ENCODE results near the gene IGFBPL1.

The IGFBPL1 gene

GRCh38 chr9:38417003-38417945 lies 7.0 kb downstream of the IGFBPL1 start:
- Histone ChIP-seq H3K4me3 (ENCODE audit: low read depth in 1 of 2, low read length in 2 of 2) (no peak overlapping the region), H3K36me3 (ENCODE audit: insufficient read depth, low read length) (no peaks in the 10 kb centered on the region), H3K27me3 (ENCODE audit: insufficient read depth, low read length, poor library complexity) (no peaks in the 10 kb centered on the region), H3K27ac (ENCODE audit: low read length) (no peak overlapping the region), H3K79me2 (ENCODE audit: insufficient read depth, low read length) (no peaks in the 10 kb centered on the region), H3K9me3 (ENCODE audit: insufficient read depth, low read length, severe bottlenecking) (no peaks in the 10 kb centered on the region), H3K4me2 (ENCODE audit: insufficient read depth, low read length) (no peak overlapping the region), H4K20me1 (ENCODE audit: insufficient read depth, low read length) (no peaks in the 10 kb centered on the region), H3K9ac (ENCODE audit: low read depth, low read length) (no peak overlapping the region), H3K4me1 (ENCODE audit: insufficient read depth, low read length) (no peaks in the 10 kb centered on the region), H2AFZ (ENCODE audit: low read depth, low read length) (no peak overlapping the region)
- peak; percentile 70 for TF ChIP-seq CTCF (IDR thresholded peaks at IDR 0.05; ENCODE audit: borderline replicate concordance, extremely low read depth, low read length, poor library complexity, severe bottlenecking)
- no peak for TF ChIP-seq EZH2 (IDR thresholded peaks at IDR 0.05; ENCODE audit: borderline replicate concordance, low read depth, low read length, severe bottlenecking)
- ATAC-seq (ENCODE audit: insufficient read depth, low read depth) (peak; percentile 66), DNase-seq (peak; percentile 44)

GRCh38 chr9:38416461-38416860 lies 7.8 kb downstream of the IGFBPL1 start:
- H3K79me2 ChIP-seq (ENCODE audit: insufficient read depth, low read length): no peaks in the 10 kb centered on the region
- no peak overlapping the region for H2AFZ ChIP-seq (ENCODE audit: low read depth, low read length)
- no peak for TF ChIP-seq CTCF (IDR thresholded peaks at IDR 0.05; ENCODE audit: borderline replicate concordance, extremely low read depth, low read length, poor library complexity, severe bottlenecking)
- TF ChIP-seq EZH2 (IDR thresholded peaks at IDR 0.05; ENCODE audit: borderline replicate concordance, low read depth, low read length, severe bottlenecking): no peak
- H3K36me3 ChIP-seq (ENCODE audit: insufficient read depth, low read length): no peaks in the 10 kb centered on the region
- no peak for DNase-seq
- no peak overlapping the region for H3K27ac ChIP-seq (ENCODE audit: low read length)
- H3K4me2 ChIP-seq (ENCODE audit: insufficient read depth, low read length): no peak overlapping the region
- ATAC-seq (ENCODE audit: insufficient read depth, low read depth): no peak
- H3K9me3 ChIP-seq (ENCODE audit: insufficient read depth, low read length, severe bottlenecking): no peaks in the 10 kb centered on the region
- H3K4me3 ChIP-seq (ENCODE audit: low read depth in 1 of 2, low read length in 2 of 2): no peak overlapping the region
- H3K4me1 ChIP-seq (ENCODE audit: insufficient read depth, low read length): no peaks in the 10 kb centered on the region
- H4K20me1 ChIP-seq (ENCODE audit: insufficient read depth, low read length): no peaks in the 10 kb centered on the region
- H3K27me3 ChIP-seq (ENCODE audit: insufficient read depth, low read length, poor library complexity): no peaks in the 10 kb centered on the region
- H3K9ac ChIP-seq (ENCODE audit: low read depth, low read length): no peak overlapping the region

GRCh38 chr9:38415856-38416255 lies 8.4 kb downstream of the IGFBPL1 start:
- H4K20me1 ChIP-seq (ENCODE audit: insufficient read depth, low read length): no peaks in the 10 kb centered on the region
- no peak overlapping the region for H3K4me3 ChIP-seq (ENCODE audit: low read depth in 1 of 2, low read length in 2 of 2)
- no peak overlapping the region for H3K9ac ChIP-seq (ENCODE audit: low read depth, low read length)
- H3K4me1 ChIP-seq (ENCODE audit: insufficient read depth, low read length): no peaks in the 10 kb centered on the region
- ATAC-seq (ENCODE audit: insufficient read depth, low read depth) (no peak), DNase-seq (no peak)
- H3K4me2 ChIP-seq (ENCODE audit: insufficient read depth, low read length): no peak overlapping the region
- TF ChIP-seq CTCF (IDR thresholded peaks at IDR 0.05; ENCODE audit: borderline replicate concordance, extremely low read depth, low read length, poor library complexity, severe bottlenecking) (no peak), EZH2 (IDR thresholded peaks at IDR 0.05; ENCODE audit: borderline replicate concordance, low read depth, low read length, severe bottlenecking) (no peak)
- H3K27me3 ChIP-seq (ENCODE audit: insufficient read depth, low read length, poor library complexity): no peaks in the 10 kb centered on the region
- no peaks in the 10 kb centered on the region for H3K9me3 ChIP-seq (ENCODE audit: insufficient read depth, low read length, severe bottlenecking)
- H3K36me3 ChIP-seq (ENCODE audit: insufficient read depth, low read length): no peaks in the 10 kb centered on the region
- no peak overlapping the region for H2AFZ ChIP-seq (ENCODE audit: low read depth, low read length)
- H3K27ac ChIP-seq (ENCODE audit: low read length): no peak overlapping the region
- no peaks in the 10 kb centered on the region for H3K79me2 ChIP-seq (ENCODE audit: insufficient read depth, low read length)
